BJ (cell line): ENCODE results near the gene U2AF1L4. TPM values are rescaled to one million over a fixed set of nuclear protein-coding genes. Genes with fewer than 3 reads are reported as not detected.

Source experiments
- CTCF ChIA-PET: fragments of 350-600 bp; formaldehyde crosslinking; extraction: SDS; loops from one replicate; lab custom pipeline; 2021; ENCODE audit warnings: antibody characterized with exemption, inconsistent platforms; lab: Yijun Ruan, JAX
- POLR2A ChIA-PET: fragments of 300-600 bp; sonication (Branson Sonifier 250); formaldehyde crosslinking; extraction: SDS; loops from one replicate; lab custom pipeline; 2021; ENCODE audit warnings: antibody characterized with exemption; lab: Charles Lee
- DNase-seq: peaks from one replicate; pipeline ENCODE4 v3.0.0-alpha.2; 2011; ENCODE audit warnings: low read depth
- H3K27me3 ChIP-seq: 2 replicates; pipeline ENCODE4 v1.6.0; 2011; ENCODE audit warnings: low read length; ENCODE audit not compliant: control insufficient read depth, insufficient read depth
- H3K36me3 ChIP-seq: 2 replicates; pipeline ENCODE4 v1.5.1; 2011; ENCODE audit warnings: low read length; ENCODE audit not compliant: control insufficient read depth, insufficient read depth
- H3K4me3 ChIP-seq: 2 replicates; pipeline ENCODE4 v1.5.1; 2011; ENCODE audit warnings: low read depth, mild to moderate bottlenecking, control low read depth, low read length
- CTCF ChIP-seq: IDR thresholded peaks from 2 replicates; pipeline ENCODE4 v1.5.1; 2011; ENCODE audit warnings: low read depth, mild to moderate bottlenecking, control low read depth, inconsistent platforms, low read length, moderate library complexity; ENCODE audit not compliant: insufficient read depth
- polyA plus RNA-seq: library from polyadenylated mRNA; depleted of rRNA; stranded (reverse); fragments of >200 nt; gene quantifications from 2 replicates; pipeline ENCODE4 v1.2.3, GENCODE V29; 2011

Gene U2AF1L4
- polyA plus RNA-seq, 1 experiment = 20.3 TPM

- CTCF ChIA-PET = interaction anchor here (1.7 kb wide), 1 partner anchor 17 kb away, joined by 4 read pairs; no protein-coding TSS in a partner anchor
- Histone ChIP-seq H3K27me3 (no peaks in the 10 kb centered on the region), H3K4me3 (no peak overlapping the region), H3K36me3 (peaks cover 7% of the 10 kb centered on the region)
- DNase-seq = no peak
- POLR2A ChIA-PET = no interaction called here
- TF ChIP-seq CTCF = no peak
These were observed 1.4 kb downstream of the U2AF1L4 start for GRCh38 chr19:35743640-35744429.

DNA sequence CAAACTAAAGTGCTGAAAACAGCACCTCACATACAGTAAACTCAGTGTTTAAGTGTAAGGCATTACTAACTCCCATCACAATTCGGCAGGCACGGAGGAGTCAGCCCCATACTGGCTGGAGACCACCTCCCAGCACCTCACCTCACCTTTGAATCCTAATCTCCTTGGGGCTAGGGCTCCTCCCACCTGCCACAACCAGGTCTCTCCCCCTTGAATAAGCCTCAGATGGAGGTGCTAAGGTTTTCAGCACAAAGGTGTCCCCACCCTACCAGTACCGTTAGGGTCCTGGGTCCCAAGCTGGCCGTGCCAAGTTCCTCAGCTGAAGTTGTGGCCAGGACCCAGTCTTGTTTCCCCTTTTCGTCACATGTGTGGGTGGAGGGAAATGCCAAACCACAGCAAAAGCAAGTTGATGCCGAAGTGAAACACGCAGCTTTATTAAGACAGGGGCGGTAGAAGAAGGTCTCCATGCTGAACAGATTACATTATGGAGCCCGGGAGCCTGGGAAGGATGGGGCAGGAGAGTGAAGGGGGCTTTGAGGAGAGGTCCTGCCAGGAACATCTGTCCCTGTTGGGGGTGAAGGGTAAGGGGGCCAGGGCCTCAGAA, 3.0 kb downstream of the U2AF1L4 start, which contains the start of gene IGFLR1:
TSS of gene IGFLR1 (minus strand) at position 332 of the 604 bp plus-strand sequence. CDS start 1,272 bp downstream, outside the sequence.
- CTCF ChIA-PET = no interaction called here
- Histone ChIP-seq H3K27me3 (no peaks in the 10 kb centered on the region), H3K36me3 (peaks cover 15% of the 10 kb centered on the region), H3K4me3 (no peak within 1 kb of the TSS)
- POLR2A ChIA-PET = no interaction called here
- no peak for DNase-seq
- TF ChIP-seq CTCF = no peak

GRCh38 chr19:35741203-35741515, 4.1 kb downstream of the U2AF1L4 start:
- no peak for DNase-seq

GRCh38 chr19:35740423-35741202, 4.6 kb downstream of the U2AF1L4 start:
- H3K27me3 ChIP-seq = no peaks in the 10 kb centered on the region
- POLR2A ChIA-PET = interaction anchor here (0.6 to 0.8 kb wide), 2 partner anchors 10 to 22 kb away, joined by 3 to 4 read pairs; no protein-coding TSS in a partner anchor
- DNase-seq = peak; percentile 76
- peak overlapping the region; percentile 53 for H3K4me3 ChIP-seq
- H3K36me3 ChIP-seq = peaks cover 24% of the 10 kb centered on the region
- CTCF ChIA-PET = interaction anchor here (0.6 to 1.3 kb wide), 5 partner anchors 9 to 85 kb away, joined by 3 to 6 read pairs (median 4); no protein-coding TSS in a partner anchor
- TF ChIP-seq CTCF = peak; percentile 38; the same call in 1 of the 2 replicates

More at GRCh38 chr19:35741203-35741515, 4.1 kb downstream of the U2AF1L4 start:
- CTCF ChIA-PET = interaction anchor here (1.0 to 1.2 kb wide), 2 partner anchors 39 to 47 kb away, joined by 4 to 6 read pairs; no protein-coding TSS in a partner anchor
- no peak for TF ChIP-seq CTCF
- POLR2A ChIA-PET = interaction anchor here (0.8 kb wide), 1 partner anchor 22 kb away, joined by 3 read pairs; no protein-coding TSS in a partner anchor
- Histone ChIP-seq H3K36me3 (peaks cover 24% of the 10 kb centered on the region), H3K27me3 (no peaks in the 10 kb centered on the region), H3K4me3 (peak overlapping the region; percentile 52)
